GM18909 (cell line): ENCODE measurements around the gene PRKCQ.
A peak's percentile ranks its signal among the peaks of the same experiment; 100 is the strongest.

Source experiments
- ATAC-seq: cut with Tn5 transposase; IDR thresholded peaks from one replicate; pipeline ENCODE4 v1.9.1; 2021; ENCODE audit warnings: mild to moderate bottlenecking; ENCODE audit not compliant: unreplicated experiment, poor library complexity

The PRKCQ gene

GRCh38 chr10:6570893-6571292, 9.2 kb downstream of the PRKCQ start:
- ATAC-seq, result no peak

- ATAC-seq, result no peak
Observed at GRCh38 chr10:6569259-6569658, 10.8 kb downstream of the PRKCQ start.

- ATAC-seq, result no peak
Observed at GRCh38 chr10:6567884-6568283, 12.2 kb downstream of the PRKCQ start.

- no peak for ATAC-seq
Observed at GRCh38 chr10:6567203-6567703, 12.8 kb downstream of the PRKCQ start.

- ATAC-seq, result no peak
Observed at GRCh38 chr10:6565588-6565987, 14.5 kb downstream of the PRKCQ start.

GRCh38 chr10:6564367-6564766, 15.7 kb downstream of the PRKCQ start:
- ATAC-seq, result no peak

- ATAC-seq, result no peak
Observed at GRCh38 chr10:6563731-6564130, 16.3 kb downstream of the PRKCQ start.

- ATAC-seq, result no peak
Observed at GRCh38 chr10:6563075-6563474, 17.0 kb downstream of the PRKCQ start.

GRCh38 chr10:6562221-6562620, 17.9 kb downstream of the PRKCQ start:
- ATAC-seq, result no peak

GRCh38 chr10:6561552-6561951, 18.5 kb downstream of the PRKCQ start:
- no peak for ATAC-seq

- ATAC-seq, result no peak
Observed at GRCh38 chr10:6558759-6559461, 21.2 kb downstream of the PRKCQ start.

GRCh38 chr10:6558272-6558671, 21.8 kb downstream of the PRKCQ start:
- ATAC-seq, result no peak

- no peak for ATAC-seq
Observed at GRCh38 chr10:6553937-6554336, 26.1 kb downstream of the PRKCQ start.

GRCh38 chr10:6543431-6544005, 36.6 kb downstream of the PRKCQ start:
- ATAC-seq, result peak; percentile 41

- ATAC-seq, result peak; percentile 47
Observed at GRCh38 chr10:6542999-6543430, 37.1 kb downstream of the PRKCQ start.

- ATAC-seq, result no peak
Observed at GRCh38 chr10:6539833-6540232, 40.2 kb downstream of the PRKCQ start.

GRCh38 chr10:6537770-6538169, 42.3 kb downstream of the PRKCQ start:
- ATAC-seq, result no peak

- ATAC-seq, result no peak
Observed at GRCh38 chr10:6536102-6536501, 44.0 kb downstream of the PRKCQ start.

- ATAC-seq, result no peak
Observed at GRCh38 chr10:6535156-6535764, 44.8 kb downstream of the PRKCQ start.

- ATAC-seq, result no peak
Observed at GRCh38 chr10:6532321-6532720, 47.8 kb downstream of the PRKCQ start.

- ATAC-seq, result no peak
Observed at GRCh38 chr10:6530966-6531365, 49.1 kb downstream of the PRKCQ start.
